T-helper 17 cell (primary cell): ENCODE measurements around the gene TBX5. TPM values are rescaled to one million over a fixed set of nuclear protein-coding genes. Genes with fewer than 3 reads are reported as not detected.

Experiments used
- ATAC-seq: fragments of 150-1000 bp; cut with Tn5 transposase; 2 replicates; pipeline ENCODE4 v1.10.0; 2021; ENCODE audit warnings: mild to moderate bottlenecking, moderate library complexity
- DNase-seq, 3 donors: peaks; one replicate each; pipeline versions ENCODE4 v3.0.0 to v3.0.0-alpha.2; 2020 to 2021
- H3K9me3 ChIP-seq: one replicate; pipeline ENCODE4 v1.7.0; 2013; ENCODE audit warnings: low read length, mild to moderate bottlenecking; ENCODE audit not compliant: control insufficient read depth, poor library complexity, severe bottlenecking
- H3K27ac Mint-ChIP-seq: one replicate; pipeline ENCODE4 v1.8.0; 2022; ENCODE audit warnings: mild to moderate bottlenecking, moderate library complexity, mixed read lengths
- H3K27me3 Mint-ChIP-seq: one replicate; pipeline ENCODE4 v1.8.0; 2022; ENCODE audit warnings: mixed read lengths
- H3K36me3 Mint-ChIP-seq: one replicate; pipeline ENCODE4 v1.8.0; 2022; ENCODE audit warnings: low read depth, mixed read lengths
- H3K4me1 Mint-ChIP-seq: one replicate; pipeline ENCODE4 v1.8.0; 2022; ENCODE audit warnings: mild to moderate bottlenecking, mixed read lengths
- H3K4me3 Mint-ChIP-seq: one replicate; pipeline ENCODE4 v1.8.0; 2022; ENCODE audit warnings: mild to moderate bottlenecking, moderate library complexity, mixed read lengths
- total RNA-seq, 4 donors: library from RNA in 2 of 4; stranded (reverse) in 2 of 4; gene quantifications; one replicate each; pipeline ENCODE4 v1.2.3 and lab custom pipeline; 2022 to 2026

The TBX5 gene
- total RNA-seq, 2 donors from 2014 or later, result not detected

- Mint-ChIP-seq H3K36me3 (no peaks in the 10 kb centered on the region), H3K27me3 (no peaks in the 10 kb centered on the region), H3K4me3 (no peak overlapping the region), H3K4me1 (no peaks in the 10 kb centered on the region), H3K27ac (no peak overlapping the region)
- no peak for ATAC-seq
- no peaks in the 10 kb centered on the region for H3K9me3 ChIP-seq
- no peak for DNase-seq
These were observed 94.0 kb downstream of the TBX5 start for GRCh38 chr12:114311974-114312373.

DNA sequence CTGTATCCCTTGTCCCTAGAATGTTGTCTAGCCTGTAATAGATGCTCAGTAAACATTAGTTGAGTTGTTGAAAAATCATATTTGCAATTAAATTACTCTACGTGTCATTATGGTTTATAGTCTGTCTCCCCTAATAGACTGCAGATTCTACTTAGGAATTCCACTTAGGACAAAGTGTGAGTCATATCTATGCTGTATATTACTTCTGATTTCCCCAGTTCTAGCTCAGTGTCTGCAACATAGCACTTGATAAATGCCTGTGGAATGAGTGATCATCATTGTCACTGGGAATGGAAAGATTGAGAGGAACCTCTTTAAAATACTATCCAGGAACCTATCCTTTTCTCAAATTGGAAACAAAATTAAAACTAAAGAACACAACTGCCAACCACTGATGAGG is 99.3 kb downstream of the TBX5 start:
- Mint-ChIP-seq H3K36me3 (no peaks in the 10 kb centered on the region), H3K27ac (no peak overlapping the region), H3K4me1 (no peaks in the 10 kb centered on the region), H3K27me3 (no peaks in the 10 kb centered on the region), H3K4me3 (no peak overlapping the region)
- ATAC-seq (no peak), DNase-seq (no peak)
- H3K9me3 ChIP-seq, result no peaks in the 10 kb centered on the region

DNA sequence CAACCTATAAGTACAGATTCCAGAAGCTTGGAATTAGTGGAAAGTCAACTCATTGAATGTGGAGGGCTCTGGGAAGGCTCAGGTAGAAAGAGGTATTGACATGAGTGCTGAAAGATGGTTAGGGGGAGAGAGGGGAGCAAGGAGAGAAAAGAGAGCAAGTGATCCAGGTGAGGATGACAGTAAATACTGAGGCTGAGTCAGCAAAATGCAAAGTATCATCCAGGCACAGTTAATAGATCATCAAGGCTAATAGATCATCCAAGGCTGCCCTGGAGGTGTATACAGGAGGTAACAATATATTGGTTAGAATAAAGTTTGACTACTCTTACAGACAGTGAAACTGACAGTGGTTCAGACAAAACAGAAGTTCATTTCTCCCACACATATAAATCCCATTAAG is 100.5 kb downstream of the TBX5 start:
- H3K36me3 Mint-ChIP-seq, result no peaks in the 10 kb centered on the region
- H3K27me3 Mint-ChIP-seq, result no peaks in the 10 kb centered on the region
- no peak for DNase-seq
- no peak overlapping the region for H3K27ac Mint-ChIP-seq
- no peak overlapping the region for H3K4me3 Mint-ChIP-seq
- H3K4me1 Mint-ChIP-seq, result no peaks in the 10 kb centered on the region
- no peak for ATAC-seq
- no peaks in the 10 kb centered on the region for H3K9me3 ChIP-seq
